ENCODE measurements around the gene AP2B1.
"Not testable (repeated sequence)": the region's sequence is repeated elsewhere in the genome, so short reads cannot be mapped to it uniquely, and the experiment has no call there.

Gene AP2B1

GRCh38 chr17:35587074-35587961 is at the start of gene AP2B1:
AP2B1 (plus strand) TSS chr17:35587322; CDS start chr17:35594031, 6,709 bp downstream.
- peak; percentile 97 for DNase-seq

DNA sequence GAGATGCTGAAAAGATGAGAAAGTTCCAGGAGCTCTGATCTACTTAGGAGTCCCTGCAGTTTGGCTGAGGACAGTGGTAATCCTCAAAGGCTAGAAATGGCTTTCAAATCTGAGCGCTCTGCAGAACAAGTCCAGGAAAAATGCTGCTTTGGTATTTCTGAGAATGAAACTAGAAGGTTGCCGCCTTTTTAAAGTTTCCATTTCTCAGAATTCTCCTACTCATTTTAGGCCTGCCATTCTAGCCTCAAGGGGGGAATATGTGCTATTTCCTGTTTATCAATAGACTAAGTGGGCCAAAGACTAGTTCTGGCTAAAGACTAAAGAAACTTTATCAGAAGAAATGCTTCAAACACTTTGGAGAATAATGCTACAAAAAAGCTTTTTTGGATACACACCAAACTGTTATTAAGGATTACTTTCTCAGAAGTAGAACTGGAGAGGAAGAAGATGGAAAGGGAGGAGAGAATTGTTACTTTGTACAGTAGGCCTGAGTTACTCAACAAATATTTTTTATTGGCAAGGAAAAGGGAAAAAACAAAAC is 49.5 kb upstream of the AP2B1 start, which contains the start of gene SLFN12L:
TSS of gene SLFN12L (minus strand) at position 78 of the 541 bp plus-strand sequence. CDS start 15,314 bp downstream, outside the sequence.
- DNase-seq: no peak

GRCh38 chr17:35539659-35540026 is 47.5 kb upstream of the AP2B1 start:
- DNase-seq: no peak

- DNase-seq: no peak
Observed at GRCh38 chr17:35540589-35541404, 46.3 kb upstream of the AP2B1 start.

GRCh38 chr17:35541434-35541833 is 45.7 kb upstream of the AP2B1 start:
- DNase-seq: no peak

DNA sequence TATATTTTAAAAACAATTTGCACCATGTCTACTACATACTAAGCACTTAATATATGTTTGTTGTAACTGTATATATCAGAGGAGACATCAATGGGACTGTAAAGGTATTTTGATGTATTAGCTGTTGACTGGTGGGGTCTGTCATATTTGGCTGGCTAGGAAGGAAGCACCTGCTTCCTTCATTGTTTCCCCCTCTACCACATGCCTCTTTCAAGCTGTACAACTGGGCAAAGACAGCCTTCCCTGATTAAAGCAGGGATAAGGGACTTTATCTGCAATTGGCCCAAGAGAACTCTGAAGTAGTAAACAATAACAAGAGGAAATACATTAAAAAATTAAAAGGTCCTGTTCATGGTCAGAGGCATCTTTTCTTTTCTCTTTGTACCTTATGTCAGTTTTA is 44.1 kb upstream of the AP2B1 start:
- no peak for DNase-seq

GRCh38 chr17:35543856-35544255 is 43.3 kb upstream of the AP2B1 start:
- no peak for DNase-seq

DNA sequence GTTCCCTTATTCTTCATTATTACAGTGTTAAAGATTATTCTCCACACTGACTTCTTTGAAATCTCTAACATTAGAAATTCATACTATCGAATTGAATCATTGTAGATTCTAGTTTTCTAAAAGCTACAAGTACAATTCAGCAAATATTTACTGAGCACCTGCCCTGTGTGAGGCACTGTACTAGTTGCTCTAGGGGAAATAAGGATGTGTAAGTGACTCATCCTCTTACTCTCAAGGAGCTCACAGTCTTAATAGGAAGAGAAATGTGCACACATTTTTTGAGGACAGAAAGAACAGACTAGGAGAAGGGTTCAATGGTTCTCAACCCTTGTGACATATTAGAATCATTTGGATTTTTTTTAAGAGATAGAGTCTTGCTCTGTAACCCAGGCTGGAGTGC is 42.0 kb upstream of the AP2B1 start:
- DNase-seq: no peak

DNA sequence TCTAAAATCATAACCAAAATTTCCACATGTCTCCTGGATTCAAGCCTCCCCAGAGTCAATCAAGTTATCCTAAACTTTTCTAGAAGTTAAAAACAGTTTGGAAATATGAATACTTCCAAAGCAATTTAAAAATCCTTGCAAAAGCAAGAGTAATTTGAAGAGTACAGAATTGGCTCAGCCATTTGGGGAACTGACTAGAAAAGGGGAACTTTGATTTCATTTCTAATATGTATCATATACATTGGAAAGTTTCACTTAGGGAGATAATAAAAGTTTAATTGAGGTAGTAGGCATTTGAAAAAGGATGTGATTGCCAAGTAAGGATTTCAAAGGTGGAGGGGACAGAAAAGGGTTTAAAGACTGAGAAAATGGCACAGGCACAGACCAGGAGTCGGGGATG is 40.6 kb upstream of the AP2B1 start:
- no peak for DNase-seq

DNA sequence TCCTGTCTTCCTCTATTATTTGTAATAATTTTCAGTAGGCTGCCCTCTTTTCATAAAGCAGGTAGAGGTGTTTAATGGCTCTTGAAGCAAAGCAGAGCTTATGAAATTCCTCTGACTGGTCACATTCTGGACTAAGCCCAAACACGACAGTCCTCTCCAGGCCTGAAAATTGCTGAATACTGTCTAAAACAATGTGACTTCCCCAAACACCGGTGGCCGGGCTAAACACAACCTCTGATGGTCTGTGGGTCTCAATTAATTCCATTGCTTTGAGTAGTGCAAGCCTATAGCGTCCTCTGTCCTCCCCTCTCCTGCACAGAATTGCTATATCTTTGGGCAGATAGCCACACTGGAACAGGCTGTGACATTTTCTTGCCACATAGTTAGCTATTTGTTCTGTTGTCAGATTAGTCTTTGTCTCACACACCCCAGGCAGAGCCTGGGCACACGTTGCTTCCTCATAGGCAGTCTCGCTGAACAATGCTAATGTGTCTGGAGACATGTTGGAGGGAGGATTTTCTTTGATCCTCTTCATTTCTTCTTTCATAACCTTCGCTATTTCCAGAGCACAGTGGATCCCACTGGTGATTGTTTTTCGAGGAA is 38.8 kb upstream of the AP2B1 start:
- DNase-seq: no peak

DNA sequence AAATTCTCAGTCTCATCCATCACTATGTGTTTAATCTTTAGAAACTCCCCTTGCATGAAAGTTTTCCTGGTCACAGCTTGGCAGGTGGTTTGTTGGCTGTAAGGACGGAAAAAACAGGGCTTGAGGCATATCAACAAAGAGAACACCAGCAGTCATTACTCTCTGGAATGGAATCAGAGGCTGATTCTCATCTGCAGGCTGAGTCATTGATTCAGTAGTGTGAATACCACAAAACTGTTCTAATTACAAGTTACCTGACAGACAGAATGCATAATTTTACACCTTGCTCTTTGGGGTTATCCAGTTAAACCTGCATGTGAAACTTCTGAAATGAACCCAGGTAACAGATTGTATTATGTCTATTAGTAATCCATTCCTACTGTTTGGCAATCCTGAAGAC is 38.1 kb upstream of the AP2B1 start:
- no peak for DNase-seq

- no peak for DNase-seq
Observed at GRCh38 chr17:35553310-35553709, 33.8 kb upstream of the AP2B1 start.

DNA sequence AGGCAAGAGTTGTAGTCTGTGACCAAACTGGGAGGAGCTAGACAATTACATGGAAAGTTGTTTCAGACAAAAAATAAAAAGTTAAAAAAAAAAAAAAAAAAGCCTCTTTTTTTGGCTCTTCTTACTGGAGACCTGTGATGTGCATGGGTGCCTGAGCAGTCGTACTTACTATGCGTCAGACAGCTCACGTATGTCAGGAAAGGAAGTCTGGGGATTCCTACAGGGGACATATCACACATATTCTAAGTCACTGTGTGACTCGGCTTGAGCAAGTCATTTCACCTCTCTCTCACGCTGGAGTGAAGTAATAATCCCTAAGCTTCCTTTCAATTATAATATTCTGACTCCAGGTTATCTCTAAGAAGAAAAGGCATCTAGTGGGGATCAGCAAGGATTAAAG is 32.5 kb upstream of the AP2B1 start:
- no peak for DNase-seq

- DNase-seq: peak; percentile 12
Observed at GRCh38 chr17:35555691-35556090, 31.4 kb upstream of the AP2B1 start.

DNA sequence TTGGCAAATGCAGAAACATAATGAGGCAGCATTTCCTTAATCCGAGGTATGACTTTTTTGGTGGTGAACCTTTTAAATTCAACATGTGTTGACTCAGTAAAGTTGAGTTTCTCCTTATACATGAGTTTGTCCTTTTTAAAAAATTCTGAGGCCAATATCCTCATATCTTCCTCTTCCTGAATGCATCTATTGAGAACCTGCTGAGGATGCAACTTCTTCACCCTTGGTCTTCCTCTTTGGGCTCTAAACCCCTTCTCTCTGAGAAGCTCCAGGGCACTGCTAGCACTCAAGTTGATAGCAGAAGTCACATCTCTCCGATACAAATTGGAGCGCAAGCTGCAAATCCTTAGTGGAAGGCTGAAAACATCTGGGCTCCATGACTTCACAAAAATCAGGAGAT is 29.8 kb upstream of the AP2B1 start:
- DNase-seq: no peak

GRCh38 chr17:35559495-35560210 is 27.5 kb upstream of the AP2B1 start:
- no peak for DNase-seq

- no peak for DNase-seq
Observed at GRCh38 chr17:35560703-35561102, 26.4 kb upstream of the AP2B1 start, which contains the start of gene SLFN14. SLFN14 (minus strand) TSS chr17:35560819; CDS start chr17:35558062, 2,757 bp downstream.

GRCh38 chr17:35563181-35563580 is 23.9 kb upstream of the AP2B1 start:
- not testable (repeated sequence) for DNase-seq

GRCh38 chr17:35566968-35567367 is 20.2 kb upstream of the AP2B1 start:
- no peak for DNase-seq

DNA sequence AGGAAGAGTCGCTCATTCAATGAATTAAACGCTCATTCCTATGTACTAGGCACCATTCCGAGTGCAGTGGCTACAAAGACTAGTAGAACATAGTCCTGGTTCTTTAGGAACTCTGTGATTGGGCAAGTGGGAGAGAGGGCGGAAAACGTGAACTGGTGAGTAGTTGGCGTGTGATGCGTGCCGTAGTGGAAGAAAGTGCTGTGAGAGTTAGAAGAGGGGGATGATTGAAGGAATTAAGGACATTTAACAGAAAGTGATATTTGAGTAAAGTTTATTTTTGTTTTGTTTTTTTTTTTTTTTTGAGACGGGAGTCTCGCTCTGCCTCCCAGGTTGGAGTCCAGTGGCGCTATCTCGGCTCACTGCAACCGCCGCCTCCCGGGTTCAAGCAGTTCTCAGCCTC is 18.6 kb upstream of the AP2B1 start:
- peak; percentile 68 for DNase-seq

DNA sequence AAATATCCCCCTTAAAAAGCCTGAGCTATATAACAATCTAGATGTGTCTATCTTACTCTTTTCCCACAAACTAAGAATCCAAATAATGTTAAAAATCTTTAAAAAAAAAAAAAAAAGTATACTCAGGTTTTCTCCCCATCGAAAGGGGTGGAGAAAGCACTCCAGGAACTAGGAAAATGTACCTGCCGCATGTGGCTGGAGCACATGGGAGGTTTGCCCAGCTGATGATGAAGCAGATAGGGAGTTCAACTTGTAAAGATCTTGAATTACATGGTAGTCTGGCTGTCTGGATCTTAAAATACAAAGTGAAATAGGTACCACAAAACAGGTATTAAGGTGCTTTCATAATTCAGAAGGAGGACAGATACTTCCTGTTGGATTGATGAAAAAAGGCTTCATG is 17.7 kb upstream of the AP2B1 start:
- no peak for DNase-seq

DNA sequence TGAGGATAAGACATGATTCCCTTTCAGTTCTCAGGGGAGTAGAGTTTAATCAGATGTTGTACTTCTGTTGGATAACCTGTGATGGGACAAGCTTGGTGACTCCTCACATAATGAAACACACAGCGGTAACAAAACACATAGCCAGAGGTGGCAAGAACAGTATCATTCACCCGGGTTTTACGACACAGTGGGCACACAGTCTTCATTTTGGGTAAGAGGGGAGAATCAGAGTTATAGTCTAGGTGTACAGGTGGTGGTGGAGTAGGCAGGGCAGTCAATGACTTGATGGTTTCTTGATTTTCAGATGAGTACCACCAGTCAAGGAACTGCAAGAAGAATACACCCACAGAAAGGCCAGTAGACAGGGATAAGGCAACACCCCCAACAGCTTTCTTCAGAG is 11.4 kb upstream of the AP2B1 start:
- DNase-seq: no peak

DNA sequence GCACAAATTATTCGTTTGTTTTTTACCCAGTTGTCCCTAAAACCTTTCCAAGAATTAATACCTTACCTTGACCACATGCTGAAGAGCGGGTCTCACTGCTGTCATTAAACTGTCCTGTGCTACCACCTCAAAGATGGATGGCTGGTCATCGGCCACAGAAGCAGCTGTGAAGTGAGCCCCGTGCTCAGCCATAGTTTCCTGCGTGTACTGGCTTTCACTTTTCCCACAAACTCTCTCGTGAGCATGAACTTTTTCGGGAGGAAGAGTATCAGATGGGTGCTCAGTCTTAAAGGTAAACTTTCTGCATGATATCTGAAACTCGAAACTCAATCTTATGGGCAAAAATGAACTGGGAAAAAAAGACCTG is 9.3 kb upstream of the AP2B1 start:
- DNase-seq: no peak
